K562 (cell line): ENCODE data around the gene GSTM5. TPM values are rescaled to one million over a fixed set of nuclear protein-coding genes. Genes with fewer than 3 reads are reported as not detected.

Source experiments
- BRD9 ChIP-seq: fragments of 450-650 bp; IDR thresholded peaks from 2 replicates; pipeline ENCODE4 v1.6.1; 2018; ENCODE audit warnings: low read depth; ENCODE audit not compliant: partially characterized antibody
- CREM ChIP-seq: IDR thresholded peaks from 2 replicates; pipeline ENCODE4 v1.6.1; 2014; ENCODE audit warnings: antibody characterized with exemption, low read depth
- MEF2D ChIP-seq: conservative IDR thresholded peaks from 2 replicates; pipeline ENCODE4 v1.6.1; 2016; ENCODE audit warnings: low read depth, missing genetic modification characterization, missing compliant biosample characterization
- MLLT1 ChIP-seq, 2 experiments: fragments of 450-650 bp; IDR thresholded peaks; 2 replicates each; pipeline ENCODE4 v1.6.1; 2016
- PHF20 ChIP-seq: fragments of 450-650 bp; IDR thresholded peaks from 2 replicates; pipeline ENCODE4 v1.6.1; 2018; ENCODE audit not compliant: partially characterized antibody
- PRMT5 ChIP-seq: sonication (generic); formaldehyde crosslinking; IDR thresholded peaks from 2 replicates; pipeline ENCODE4 v1.5.0; 2020; ENCODE audit warnings: missing genetic modification reagents
- TSHZ1 ChIP-seq: fragments of 250-450 bp; sonication (Bioruptor Pico); IDR thresholded peaks from 2 replicates; pipeline ENCODE4 v1.4.0; 2020; ENCODE audit warnings: mild to moderate bottlenecking, moderate library complexity
- USF2 ChIP-seq: sonication (generic); formaldehyde crosslinking; IDR thresholded peaks from 2 replicates; pipeline ENCODE4 v1.5.0; 2020; ENCODE audit warnings: missing genetic modification reagents
- ZFP30 ChIP-seq: fragments of 250-450 bp; sonication (Bioruptor Pico); IDR thresholded peaks from 2 replicates; pipeline ENCODE4 v1.8.0; 2022; ENCODE audit warnings: moderate library complexity, mild to moderate bottlenecking, inconsistent platforms, borderline replicate concordance
- ZNF232 ChIP-seq: sonication (generic); formaldehyde crosslinking; IDR thresholded peaks from 2 replicates; pipeline ENCODE4 v1.8.0; 2022; ENCODE audit warnings: mild to moderate bottlenecking, missing genetic modification reagents
- ZNF3 ChIP-seq: fragments of 250-450 bp; sonication (Bioruptor Pico); IDR thresholded peaks from 2 replicates; pipeline ENCODE4 v1.5.0; 2021; ENCODE audit warnings: mild to moderate bottlenecking, moderate library complexity
- polyA plus RNA-seq, 8 experiments: library from polyadenylated mRNA; depleted of rRNA in 4 of 8; stranded (reverse) in 5 of 8; unstranded in 3 of 8; fragments of >200 nt; fragmentation: Nextera tagmentation in 2 of 8; fragmentation: Illumina TruSeq in 1 of 8; extraction: Ambion mirVana in 2 of 8; extraction: Trizol in 1 of 8; gene quantifications; 2 replicates each; pipeline versions ENCODE4 v1.2.1 to v1.2.3, GENCODE V29; 2011 to 2014; ENCODE audit warnings: inconsistent platforms in 1 of 8, missing spikeins in 1 of 8
- total RNA-seq, 7 experiments: library from RNA; depleted of rRNA in 6 of 7; stranded (reverse); fragments of >200 nt in 6 of 7; fragmentation: Illumina TruSeq in 2 of 7; extraction: Trizol in 2 of 7; gene quantifications; 2 replicates each; pipeline versions ENCODE4 v1.2.1 to v1.2.3, GENCODE V29; 2011 to 2021; ENCODE audit warnings: low replicate concordance in 1 of 7

GSTM5 gene
- total and polyA plus RNA-seq, 9 of the 15 experiments (the other 6 are each of a cell fraction or from before 2014, with no cell fraction given), result not detected

GRCh38 chr1:109667452-109668122 is 44.5 kb upstream of the GSTM5 start, which contains the start of gene GSTM2 (continued):
- TF ChIP-seq TSHZ1 (CRISPR knock-in tag) (no peak), ZNF3 (CRISPR knock-in tag) (no peak), PHF20 (no peak), CREM (0 out of 2 replicates have a peak, but pooled peaks have one; percentile 2), MEF2D (tag) (no peak), MLLT1 (IDR thresholded peaks at IDR 0.05) (no peak), PRMT5 (CRISPR knock-in tag) (no peak), USF2 (CRISPR knock-in tag) (peak; percentile 14; the same call in 1 of the 2 replicates), ZNF232 (CRISPR knock-in tag) (no peak), ZFP30 (no peak), BRD9 (no peak)
